GM20431 (cell line): ENCODE results near the gene ARFGAP1.

Experiments used
- in situ Hi-C: fragments of 300-500 bp; cut with MseI, MboI; formaldehyde crosslinking; loops from one replicate; pipeline ENCODE4 v1.15.0; 2020; ENCODE audit warnings: low sequenced_read_pairs; ENCODE audit not compliant: unreplicated experiment

Gene ARFGAP1

GRCh38 chr20:63258781-63259180 is 13.8 kb upstream of the ARFGAP1 start:
- in situ Hi-C loops = no loop called here

DNA sequence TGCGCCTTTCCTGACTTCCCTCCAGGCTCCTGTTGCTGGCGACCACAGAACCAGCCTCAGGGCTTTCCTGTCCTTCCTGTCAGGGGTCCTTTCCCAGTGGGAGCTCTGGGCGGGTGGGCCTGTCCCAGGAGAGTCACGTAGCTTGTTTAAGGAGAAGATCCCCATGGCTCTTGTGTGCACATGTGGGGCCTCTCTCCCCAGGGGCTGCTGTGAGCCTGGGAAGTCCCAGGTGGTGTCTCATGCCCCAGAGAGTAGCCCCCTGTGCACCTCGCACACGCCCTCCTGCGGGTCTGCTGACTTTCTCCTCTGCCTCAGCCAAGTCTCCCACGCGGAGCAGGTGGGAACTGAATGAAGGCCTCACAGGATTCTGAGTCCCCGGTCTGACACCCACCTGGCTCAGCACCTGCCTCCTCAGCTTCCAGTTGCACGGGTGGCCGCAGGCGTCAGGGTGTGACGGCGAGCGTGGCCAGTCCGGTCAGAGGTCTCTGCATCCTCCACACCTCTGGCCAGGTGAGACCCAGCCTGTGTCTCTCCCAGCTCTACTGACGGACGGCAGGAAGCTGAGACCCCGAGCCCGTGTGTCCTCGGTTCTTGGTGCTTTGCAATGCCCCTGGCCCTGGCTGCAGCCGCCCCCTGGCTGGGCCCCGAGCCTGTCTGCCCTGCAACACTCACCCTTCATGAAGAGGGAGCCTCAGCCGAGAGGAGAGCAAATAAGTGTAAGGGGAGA is 12.7 kb upstream of the ARFGAP1 start:
- in situ Hi-C loops = no loop called here

- in situ Hi-C loops = no loop called here
Observed at GRCh38 chr20:63260521-63260920, 12.1 kb upstream of the ARFGAP1 start.

GRCh38 chr20:63261060-63261794 is 11.4 kb upstream of the ARFGAP1 start:
- in situ Hi-C loops = no loop called here

GRCh38 chr20:63261795-63262528 is 10.7 kb upstream of the ARFGAP1 start:
- in situ Hi-C loops = no loop called here

DNA sequence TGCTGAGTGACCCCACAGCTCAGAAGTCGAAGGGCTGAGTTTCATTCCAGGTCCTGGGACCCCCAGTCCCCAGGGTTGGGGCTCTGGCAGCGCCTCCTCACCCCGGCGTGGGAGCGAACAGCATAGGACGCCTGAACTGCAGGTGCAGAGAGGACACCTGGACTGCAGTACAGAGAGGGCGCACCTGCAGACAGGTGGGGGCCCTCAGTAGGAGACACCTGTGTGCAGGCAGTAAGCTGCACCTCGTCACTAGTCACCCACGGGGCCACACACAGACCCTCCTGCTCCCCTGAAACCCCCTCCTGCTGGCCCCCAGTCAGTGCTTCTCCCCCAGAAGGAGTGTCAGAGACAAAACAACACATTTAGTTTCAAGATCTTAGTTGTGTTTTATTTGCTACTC is 9.8 kb upstream of the ARFGAP1 start:
- in situ Hi-C loops = no loop called here

DNA sequence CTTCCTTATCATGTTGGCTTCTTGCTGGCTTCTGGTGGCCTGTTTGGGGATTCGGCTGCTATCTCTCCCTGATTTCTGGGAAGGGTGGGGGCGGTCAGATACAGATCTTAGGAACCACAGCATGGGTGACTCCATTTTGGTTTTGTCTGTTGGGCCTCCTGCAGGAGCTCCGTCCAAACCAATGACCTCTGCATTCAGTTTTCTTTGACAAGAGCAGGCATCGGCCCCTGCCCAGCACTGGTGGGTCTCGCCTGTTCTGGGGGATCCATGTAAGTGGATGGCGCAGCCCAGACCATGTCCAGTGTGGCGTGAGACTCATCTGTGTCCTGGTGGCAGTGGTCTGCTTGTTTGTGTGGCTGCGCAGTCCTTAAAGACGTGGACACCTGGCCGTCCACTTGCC is 8.6 kb upstream of the ARFGAP1 start:
- in situ Hi-C loops = no loop called here

DNA sequence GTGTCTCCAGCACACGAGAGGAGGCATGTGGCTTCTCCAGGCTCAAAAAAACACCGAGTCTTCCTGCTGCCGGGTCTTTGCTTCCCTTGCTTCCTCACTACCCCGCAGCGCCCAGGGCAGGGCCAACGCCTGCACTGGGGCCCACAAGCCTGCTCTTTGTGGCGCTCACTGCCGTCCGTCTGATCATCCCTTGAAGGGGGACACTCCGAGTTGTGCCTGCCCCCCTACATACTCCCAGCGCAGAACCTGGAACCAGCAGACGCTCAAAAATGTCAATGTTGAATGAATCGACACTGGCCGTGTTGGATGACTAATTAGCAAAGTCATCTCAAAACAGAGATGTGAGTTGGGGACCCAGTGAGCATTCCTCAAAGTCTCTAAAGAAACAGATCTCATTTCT is 8.1 kb upstream of the ARFGAP1 start:
- in situ Hi-C loops = no loop called here

- in situ Hi-C loops = no loop called here
Observed at GRCh38 chr20:63265891-63266515, 6.6 kb upstream of the ARFGAP1 start.

DNA sequence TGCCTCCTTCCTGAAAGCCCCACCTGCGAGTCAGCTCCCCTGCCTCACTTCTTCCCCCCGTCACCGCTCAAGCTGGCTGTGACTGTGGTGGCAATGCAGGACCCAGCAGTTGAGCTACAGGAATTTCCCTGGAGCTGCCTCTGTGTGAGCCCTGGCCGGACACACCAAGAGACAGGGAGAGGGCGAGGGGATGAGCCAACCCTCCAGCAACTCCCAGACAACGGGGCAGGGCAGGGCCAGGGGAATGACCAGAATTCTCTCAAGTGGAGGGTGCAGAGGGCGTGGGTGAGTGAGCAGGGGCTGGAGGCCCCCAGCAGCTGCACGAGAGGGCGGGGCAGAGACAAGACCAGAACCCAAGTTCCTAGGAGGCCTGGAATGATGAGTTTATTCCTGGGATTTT is 4.9 kb upstream of the ARFGAP1 start:
- in situ Hi-C loops = no loop called here

GRCh38 chr20:63268256-63268655 is 4.4 kb upstream of the ARFGAP1 start:
- in situ Hi-C loops = no loop called here

GRCh38 chr20:63268671-63269439 is 3.8 kb upstream of the ARFGAP1 start:
- in situ Hi-C loops = no loop called here

DNA sequence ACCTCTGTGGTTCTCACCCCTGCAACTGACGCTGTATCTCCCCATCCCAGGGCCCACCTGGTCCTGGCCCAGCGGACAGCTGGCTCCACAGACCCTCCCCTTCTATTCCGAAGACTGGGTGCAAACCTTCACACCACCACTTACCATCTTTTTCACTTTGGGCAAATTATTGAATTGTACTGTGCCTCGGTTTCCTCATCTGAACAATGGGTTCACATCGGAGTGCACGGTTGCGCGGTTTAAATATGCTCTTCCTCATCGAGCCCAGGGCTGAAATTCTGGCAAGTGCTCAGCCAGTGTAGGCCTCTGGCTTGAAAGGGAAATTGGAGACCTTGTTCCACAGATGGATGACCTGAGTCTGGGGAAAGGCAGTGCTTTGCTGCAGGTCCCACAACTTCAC is 2.9 kb upstream of the ARFGAP1 start:
- in situ Hi-C loops = no loop called here

DNA sequence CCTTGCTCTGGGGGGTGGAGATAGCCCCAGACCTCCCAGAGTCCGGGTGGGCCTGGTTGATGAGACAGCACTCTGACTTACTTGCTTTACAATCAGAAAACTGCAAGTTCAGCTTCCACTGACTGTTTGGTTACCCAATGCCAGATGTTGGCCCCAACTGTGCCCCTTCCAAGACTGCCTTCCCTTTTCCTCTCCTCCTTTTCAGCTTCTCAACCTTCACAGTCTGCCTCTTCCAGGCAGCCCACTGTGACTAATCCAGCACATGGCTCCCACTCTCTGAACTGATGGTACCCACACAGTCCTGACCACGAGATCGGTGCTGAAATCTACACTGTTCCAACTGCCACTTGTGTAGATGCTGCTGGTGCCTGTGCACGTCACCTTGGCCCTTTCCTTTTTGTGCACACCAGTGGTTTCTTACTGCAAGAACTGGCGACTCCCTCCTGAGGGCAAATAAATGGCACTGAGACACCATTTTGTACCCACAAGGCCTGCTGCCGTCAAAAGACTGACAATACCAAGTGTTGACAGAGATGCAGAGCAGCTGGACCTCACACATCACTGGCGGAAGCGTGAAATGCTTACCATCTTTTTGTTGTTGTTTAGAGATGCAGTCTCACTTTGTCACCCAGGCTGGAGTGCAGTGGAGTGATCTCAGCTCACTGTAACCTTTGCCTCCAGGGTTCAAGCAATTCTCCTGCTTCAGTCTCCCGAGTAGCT is 1.8 kb upstream of the ARFGAP1 start:
- in situ Hi-C loops = no loop called here

DNA sequence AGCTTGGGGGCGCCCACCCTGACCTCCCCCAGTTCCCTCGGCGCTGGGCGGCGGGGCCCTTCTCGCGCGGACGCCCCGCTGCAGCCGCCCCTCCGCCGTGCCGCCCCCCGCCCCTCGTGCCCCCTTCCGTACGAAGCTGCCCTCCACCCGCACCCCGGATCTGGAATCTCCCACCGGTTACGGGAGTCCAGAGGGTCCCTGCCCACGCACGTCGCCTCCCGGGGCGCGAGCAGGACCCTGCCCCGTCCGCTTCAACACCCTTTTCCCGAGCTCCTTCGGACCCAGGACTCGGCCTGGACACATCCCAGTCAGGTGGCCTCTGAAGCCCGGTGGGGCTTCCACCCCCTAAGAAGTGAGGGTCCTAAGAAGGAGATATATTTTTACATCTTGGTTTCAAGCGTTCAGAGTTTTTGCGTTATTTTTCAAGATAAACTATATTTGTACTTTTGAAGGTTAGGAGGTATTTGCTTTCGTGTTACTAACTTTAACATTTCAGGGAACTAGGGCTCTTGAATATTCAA is 506 bp downstream of the ARFGAP1 start:
- in situ Hi-C loops = no loop called here

GRCh38 chr20:63273635-63274380 is 1.2 kb downstream of the ARFGAP1 start:
- in situ Hi-C loops = no loop called here

DNA sequence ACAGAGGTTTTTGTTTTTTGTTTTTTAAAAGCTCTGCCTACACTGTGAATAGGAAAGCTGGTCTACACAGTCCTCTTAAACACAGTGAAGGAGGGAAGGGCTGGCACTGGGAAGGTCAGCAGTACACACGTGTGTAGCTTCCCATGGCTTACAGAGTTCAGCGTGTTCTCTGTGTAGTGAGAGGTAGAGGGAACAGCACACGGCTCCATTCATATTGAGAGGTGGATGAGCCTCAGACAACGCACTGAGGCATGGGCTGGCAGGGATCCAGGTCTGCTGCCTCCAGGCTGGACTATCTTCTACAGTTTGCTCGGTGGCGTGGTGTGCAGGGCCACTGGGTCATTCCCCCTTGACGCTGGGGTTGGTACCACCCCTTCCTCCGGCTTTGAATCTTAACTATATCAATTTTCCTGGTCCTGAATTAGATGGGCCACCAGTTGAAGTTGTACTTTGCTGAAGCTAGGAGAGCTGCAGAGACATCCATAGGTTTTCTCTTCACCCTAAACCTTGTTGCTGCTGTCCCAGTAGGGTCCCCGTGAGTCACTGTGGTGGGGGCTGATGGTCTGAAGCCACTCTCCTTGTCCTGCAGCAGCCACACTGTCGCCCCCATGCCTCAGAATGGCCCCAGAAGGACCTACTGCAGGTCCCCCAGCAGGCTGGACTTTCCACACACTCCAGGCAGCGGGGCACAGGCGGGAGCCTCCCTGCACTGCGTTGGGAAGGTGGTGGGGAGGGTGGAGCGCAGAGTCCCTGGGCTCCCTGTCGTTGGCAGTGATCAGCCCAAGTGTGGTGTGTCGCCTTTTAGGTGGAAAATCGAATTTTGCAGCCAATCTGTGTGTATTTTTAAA is 2.0 kb downstream of the ARFGAP1 start:
- in situ Hi-C loops = no loop called here

GRCh38 chr20:63275825-63276224 is 3.2 kb downstream of the ARFGAP1 start:
- in situ Hi-C loops = no loop called here
